HG02870 (cell line): ENCODE measurements around the gene PDLIM4.
A peak's percentile ranks its signal among the peaks of the same experiment; 100 is the strongest.

Experiments used
- ATAC-seq: cut with Tn5 transposase; IDR thresholded peaks from one replicate; pipeline ENCODE4 v1.9.1; 2021; ENCODE audit warnings: mild to moderate bottlenecking, moderate library complexity; ENCODE audit not compliant: unreplicated experiment

Gene PDLIM4, protein sequence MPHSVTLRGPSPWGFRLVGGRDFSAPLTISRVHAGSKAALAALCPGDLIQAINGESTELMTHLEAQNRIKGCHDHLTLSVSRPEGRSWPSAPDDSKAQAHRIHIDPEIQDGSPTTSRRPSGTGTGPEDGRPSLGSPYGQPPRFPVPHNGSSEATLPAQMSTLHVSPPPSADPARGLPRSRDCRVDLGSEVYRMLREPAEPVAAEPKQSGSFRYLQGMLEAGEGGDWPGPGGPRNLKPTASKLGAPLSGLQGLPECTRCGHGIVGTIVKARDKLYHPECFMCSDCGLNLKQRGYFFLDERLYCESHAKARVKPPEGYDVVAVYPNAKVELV

DNA sequence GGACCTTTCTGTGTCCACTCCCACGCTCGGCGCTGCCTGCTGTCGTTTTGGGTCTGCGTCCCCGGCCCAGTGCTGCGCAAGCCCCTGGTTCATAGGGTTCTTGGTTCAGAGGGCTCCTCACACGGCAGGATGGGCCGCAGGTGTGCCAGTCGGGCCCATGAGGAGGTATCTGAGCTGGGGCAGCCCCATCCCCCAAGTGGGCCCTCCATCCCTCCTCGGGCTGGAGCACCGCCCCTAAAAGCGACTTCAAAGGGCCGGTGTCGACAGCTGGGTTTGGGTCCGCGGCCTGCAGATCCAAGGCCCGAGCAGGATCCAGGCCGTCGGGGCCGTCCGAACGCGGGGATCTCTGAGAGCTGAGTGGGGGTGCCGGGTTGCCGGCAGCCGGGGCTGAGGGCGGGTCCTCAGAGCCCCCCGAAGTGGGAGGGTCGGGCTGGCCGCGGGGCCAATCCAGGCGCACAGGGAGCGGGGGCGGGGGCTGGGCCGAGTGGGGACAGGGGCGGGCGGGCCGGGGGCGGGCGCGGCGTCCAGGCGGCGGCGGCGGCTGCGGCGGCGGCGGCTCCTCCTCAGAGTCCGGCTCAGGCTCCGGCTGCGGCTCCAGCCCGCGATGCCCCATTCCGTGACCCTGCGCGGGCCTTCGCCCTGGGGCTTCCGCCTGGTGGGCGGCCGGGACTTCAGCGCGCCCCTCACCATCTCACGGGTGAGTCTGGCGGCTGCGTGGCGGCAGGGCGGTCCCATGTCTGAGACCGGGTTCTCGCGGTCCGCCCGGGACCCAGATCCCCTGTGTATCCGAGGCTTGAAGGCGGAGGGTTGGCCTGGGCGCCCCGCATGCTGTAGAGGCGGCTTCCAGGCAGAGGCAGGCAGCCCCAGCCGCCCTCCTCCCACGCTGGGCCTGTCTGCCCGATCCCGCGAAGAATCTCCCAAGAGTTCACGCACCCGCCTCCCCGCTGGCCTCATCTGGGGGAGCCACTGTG is at the start of gene PDLIM4:
TSS of gene PDLIM4 (plus strand) at position 566 of the 971 bp plus-strand sequence. CDS start at position 605, 39 bp downstream.
- no peak for ATAC-seq

DNA sequence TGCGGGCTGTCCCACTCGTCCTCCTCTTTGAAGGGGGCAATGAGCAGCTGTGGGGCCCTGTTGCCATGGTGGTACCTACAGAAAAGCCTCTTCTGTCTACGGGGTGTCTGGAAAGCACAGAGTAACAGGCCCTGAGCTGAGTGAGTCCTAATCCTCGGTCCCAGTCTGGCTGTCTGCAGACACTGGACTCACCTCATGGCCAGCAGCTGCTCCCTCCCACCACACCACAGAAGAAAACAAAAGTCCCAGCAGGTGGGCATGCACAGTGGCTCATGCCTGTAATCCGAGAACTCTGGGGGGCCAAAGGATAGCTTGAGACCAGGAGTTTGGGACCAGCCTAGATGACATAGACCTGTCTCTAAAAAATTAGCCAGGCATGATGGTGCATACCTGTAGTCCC is 49.7 kb upstream of the PDLIM4 start:
- no peak for ATAC-seq

DNA sequence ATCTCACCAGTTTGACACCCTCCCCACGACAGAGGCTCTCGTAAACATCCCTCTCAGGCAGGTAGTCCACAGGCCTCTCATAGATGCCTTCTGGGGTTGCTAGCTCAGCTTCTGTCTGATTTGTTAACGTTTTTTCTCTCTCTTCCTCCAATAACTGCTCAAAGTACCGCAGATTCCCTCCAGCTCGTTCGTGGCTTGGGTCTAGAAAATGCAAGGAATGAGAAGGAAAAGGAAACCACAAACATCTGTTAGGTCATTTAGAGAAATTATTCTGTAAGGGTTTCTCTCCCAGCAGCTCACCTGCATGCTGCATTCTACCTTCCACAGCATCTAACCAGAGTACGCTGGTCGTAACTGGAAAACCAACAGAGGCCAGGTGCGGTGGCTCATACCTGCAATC is 48.4 kb upstream of the PDLIM4 start:
- no peak for ATAC-seq

DNA sequence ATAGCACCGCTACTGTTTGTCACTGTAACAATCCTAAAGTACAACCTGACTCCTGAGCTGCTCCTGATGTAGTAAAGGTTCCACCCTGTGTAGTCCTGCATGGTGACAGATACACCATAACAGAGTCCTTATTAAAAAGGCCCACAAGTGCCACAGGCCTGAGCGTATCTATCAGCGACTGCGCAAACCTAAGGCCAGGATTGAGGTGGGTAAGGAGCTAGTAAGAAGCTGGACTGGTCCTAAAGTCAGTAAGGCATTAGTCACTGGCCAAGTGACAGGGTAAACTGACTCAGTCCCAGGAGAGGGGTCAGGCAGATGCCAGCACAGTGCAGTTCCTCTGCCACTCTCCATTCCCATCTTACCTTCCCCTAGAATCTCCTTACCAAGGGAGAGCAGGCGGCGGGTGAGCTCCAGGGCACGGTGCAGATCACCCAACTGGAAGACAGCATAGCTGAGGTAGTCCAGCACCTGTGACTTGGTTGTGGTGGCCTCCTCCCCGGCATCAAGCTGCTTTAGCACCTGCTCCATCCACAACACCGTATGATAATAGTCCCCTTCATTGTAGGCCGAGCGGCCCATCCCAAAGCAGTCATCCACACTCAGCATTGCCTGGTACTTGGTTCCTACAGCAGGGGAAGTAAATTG is 47.5 kb upstream of the PDLIM4 start:
- no peak for ATAC-seq

DNA sequence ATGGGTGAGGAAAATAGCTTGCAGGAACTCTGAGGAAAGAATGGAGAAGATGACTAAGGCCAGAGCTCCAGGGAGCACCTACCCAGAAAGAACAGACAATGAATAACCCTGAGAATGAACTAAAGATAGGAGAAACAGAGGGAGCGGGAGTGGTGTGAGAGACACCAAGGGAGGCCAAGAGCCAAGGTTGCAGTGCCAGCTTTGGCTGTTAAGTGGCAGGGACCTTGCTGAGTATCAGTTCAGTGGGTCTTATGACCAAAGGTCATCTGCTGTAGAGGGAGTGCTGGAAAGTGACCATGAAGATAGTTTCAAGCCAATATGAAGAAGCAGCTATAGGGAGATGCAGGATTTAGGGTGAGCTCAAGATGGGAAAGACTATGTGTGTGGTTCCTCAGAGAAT is 46.6 kb upstream of the PDLIM4 start:
- ATAC-seq: no peak

DNA sequence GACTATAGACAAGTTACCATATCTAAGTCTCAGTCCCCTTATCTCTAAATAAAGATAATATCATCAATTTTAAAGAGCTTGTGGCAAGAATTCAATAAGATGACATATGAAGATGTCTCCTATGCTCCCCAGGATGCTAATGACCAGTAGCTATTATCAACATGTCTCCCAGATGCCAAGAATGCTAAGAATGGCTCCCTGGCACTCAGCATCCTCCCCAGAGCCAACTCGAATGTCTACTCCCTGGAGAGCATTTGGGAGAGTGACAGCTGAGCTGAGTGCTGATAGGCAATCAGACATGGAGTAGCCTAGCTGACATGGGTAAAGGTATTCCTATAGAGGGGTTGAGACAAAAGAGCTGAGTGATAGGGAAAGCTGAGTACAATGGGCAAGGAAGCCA is 45.7 kb upstream of the PDLIM4 start:
- no peak for ATAC-seq

DNA sequence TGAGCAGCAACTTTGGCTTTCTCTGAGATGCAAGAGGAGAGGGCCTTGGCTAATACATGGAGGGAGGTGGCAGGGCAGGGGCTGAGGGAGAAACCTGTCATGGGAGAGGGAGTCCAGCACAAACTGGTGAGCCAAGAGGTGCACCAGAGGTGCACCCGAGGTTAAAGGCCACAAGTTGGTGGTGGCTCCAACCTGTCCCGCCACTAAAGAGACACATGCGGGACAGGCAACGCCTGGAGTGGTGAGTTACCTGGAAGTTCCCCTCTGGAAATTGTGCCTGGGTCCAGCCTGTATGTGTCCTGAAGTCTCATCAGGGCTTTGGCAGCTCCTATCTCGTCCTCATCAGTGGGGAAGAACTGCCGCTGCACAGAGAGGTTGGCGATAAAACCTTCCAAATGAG is 43.8 kb upstream of the PDLIM4 start:
- no peak for ATAC-seq

DNA sequence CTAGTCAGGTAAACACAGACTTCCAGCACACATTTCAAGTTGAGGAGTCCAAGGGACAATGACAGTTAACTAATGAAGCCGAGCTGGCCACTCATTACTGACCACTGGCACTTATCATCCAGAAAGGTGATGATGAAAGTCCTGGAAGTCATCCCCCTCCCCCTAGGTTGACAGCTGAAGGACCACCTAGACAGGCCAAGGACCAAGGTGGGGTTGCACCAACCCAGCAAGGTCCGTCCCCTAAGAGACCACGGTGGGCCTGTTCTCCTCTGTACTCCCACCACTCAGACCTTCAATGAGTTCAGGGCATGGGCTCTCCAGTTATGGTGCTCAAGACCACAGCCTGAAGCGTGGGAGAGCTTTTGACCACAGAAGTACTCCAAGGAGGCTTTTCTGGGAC is 43.0 kb upstream of the PDLIM4 start:
- ATAC-seq: no peak

DNA sequence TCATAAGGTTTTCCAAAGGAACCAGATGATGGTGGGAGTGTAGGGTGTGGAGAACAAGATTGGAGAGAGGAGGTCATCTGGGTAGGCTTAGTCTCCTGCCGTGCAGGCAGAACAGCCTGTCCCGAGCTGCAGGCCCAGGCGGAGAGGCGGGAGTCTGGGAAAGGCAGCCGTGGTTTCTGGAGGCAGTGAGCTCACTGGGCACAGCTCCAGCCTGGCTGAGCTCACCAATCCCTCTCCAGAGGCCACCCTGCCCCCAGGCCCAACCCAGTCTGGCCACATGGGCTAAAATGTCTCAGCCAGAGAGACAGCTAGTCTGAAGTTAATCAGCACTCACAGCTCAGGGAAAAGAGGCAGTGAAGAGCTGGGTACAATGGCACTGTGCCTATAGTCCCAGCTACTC is 42.2 kb upstream of the PDLIM4 start:
- no peak for ATAC-seq

DNA sequence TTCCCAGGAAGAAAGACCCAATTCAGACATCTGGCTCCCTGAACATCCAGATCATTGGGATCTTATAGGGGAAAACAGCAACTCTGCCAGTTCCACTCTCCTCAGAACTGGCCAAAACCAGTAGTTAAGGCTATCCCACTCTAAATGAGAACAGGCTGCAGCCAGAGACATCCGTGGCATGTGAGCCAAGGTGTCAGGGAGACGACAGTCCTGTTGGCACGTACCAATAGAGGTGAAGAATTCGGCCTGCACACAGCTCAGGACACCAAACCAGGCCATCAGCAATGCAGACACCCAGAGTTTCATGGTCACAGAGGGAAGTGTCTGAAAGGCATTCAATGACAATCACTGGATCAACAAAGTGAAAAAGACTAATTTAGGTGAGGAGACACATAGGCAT is 39.2 kb upstream of the PDLIM4 start:
- ATAC-seq: no peak

DNA sequence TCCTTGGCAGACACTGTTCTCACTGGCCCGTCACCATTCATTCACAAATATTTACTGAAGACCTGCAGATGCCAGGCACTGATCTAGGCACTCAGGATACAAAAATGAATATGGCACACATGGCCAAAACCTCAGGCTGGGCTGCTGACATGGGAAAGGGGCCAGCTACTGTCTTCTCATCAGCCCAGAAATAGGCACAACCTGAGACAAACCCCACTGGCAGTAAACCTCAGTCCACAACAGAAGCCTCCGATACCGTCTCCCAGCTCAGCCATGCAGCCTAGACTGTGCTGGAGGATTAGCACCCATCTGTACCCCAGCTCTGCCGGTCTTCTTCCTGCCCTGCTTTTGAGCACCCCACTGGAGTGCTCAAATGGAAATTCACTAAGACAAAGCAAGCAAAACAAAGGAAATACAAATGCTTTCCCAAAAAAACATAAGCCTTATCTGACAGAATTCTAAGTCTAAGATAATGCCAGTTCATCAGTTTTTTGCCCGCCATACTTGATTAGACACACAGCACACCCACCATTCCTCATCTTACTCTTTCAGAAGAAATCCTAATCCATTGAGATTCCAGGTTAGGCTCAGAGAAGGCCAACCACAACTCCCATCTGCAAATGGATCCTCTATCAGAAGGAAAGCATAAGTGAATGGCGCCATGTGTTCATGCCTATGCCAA is 38.1 kb upstream of the PDLIM4 start:
- no peak for ATAC-seq

DNA sequence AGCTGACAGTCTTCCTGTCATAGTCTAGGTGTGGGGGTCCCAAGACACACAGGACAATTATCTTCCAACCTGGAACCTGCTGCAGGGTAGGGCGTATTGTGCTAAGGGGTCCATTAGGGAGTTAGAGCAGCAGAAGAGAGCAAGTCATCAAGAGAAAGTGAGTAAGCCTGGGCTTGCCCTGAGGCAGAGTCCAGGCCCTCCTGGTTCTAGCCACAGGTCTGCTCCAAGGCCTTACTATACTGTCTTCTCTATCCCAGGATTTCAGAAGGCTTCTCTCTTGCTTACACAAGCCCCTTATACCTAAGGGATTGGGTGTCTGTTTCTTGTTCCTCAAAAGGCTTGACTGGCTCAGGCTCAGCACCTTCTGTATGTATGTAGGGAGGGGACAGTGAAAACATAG is 37.5 kb upstream of the PDLIM4 start:
- ATAC-seq: no peak

DNA sequence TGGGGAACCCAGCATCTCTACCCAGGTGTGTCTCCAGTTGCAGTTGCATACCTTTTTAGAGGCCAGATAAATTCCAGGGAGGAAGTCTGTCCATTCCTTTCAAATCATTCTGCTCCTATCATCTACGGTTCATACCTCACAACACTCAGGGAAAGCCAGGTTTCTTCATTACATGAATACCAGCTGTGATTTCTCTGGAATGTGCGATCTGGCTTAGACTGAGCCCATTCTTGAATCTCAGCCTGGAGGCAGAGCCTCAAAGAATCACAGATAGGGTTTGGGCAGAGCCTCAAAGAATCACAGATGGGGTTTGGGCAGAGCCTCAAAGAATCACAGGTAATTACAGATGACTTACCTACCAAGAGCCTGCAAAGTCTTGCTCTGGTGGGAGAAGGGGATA is 37.0 kb upstream of the PDLIM4 start:
- ATAC-seq: no peak

DNA sequence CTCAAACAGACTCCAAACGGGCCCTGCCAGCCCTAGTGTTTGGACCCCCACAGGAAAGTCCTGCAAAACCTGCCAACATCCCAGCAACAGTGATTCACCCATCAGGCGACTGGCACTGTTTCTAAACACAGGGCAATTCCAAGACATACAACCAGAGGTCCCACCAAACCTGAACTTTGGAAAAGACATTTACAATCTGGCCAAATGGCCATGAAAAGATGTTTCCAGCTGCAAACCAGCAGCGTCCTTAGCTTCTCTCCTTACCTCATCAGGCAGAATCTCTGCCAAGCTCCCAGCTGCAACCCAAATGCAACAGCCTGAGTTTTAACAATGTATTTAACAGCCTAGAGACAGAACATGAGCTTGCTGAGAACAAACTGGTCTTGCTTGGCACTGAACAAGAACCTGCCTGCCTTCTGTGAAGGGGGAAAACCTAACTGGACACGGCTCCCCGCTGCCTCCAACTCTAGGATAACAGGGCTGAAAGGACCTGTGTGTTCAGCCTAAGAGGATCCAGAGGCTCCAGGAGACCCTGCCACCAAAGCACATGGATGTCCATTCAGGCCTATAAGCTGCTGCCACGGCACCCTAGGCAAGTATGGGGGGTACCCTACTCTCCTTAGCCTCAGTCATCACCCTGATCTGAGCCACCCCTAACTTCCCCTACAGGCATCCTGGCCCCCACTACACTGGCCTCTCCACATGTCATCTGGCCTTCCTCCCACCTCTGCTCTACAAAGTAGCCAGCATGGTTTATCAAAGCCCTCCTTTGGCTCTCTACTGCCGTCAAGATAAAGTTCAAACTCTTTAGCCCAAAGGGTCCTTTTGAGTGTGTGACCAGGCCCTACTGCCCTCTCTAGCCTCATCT is 35.5 kb upstream of the PDLIM4 start:
- ATAC-seq: peak; percentile 19

DNA sequence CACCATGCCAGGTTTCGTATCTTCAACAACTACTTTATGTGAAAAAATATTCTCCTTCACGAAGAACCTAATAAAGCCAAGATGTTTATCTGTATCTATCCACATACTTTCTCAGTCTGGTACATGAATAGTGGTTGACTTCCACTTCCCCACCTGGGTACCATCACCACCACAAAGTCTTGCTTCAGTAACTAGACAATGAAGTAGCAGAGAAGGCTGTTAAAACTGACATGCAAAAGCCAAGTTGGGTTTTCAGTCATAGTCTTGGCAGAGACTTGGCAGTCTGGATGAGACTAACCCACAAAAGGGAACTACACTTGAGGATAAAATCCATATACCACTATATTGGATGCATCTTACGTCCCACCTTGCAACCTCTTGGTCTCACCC is 34.9 kb upstream of the PDLIM4 start:
- peak; percentile 60 for ATAC-seq

DNA sequence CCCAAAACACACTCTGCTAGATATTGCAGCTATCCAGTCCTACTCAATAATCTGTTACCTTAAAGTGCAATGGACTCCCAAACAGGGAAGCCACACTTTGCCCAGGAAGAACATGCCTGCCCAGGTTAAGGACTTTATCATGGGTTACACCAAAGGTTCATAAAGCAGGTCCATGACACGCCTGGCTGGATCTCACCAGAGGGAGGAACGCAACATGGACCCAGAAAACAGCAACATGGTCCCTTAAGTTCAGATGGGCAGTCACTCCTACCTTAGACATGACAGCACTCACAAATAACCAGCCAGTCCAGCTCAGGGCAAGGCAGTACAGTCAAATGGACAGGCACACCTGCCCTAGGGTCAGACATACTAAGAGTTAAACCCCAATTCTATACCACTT is 33.6 kb upstream of the PDLIM4 start:
- no peak for ATAC-seq

DNA sequence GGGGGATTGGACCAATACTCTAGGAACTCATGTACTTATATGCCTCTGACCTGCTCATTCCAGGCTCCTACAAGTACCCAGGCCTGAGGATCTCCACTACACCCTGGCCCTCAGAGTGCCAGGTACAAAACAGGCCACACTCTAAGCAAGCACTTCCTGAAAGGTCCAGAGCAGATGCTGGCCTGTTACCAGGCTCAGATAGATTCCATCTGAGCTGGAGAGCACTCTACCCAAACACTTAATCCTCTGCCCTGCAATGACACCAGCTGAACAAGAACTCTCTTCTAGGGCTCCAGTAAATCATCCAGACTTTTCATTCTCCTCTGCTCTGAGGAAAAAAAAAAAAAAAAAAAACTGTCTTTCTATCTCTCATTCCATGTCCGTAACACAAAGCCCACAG is 32.8 kb upstream of the PDLIM4 start:
- no peak for ATAC-seq

DNA sequence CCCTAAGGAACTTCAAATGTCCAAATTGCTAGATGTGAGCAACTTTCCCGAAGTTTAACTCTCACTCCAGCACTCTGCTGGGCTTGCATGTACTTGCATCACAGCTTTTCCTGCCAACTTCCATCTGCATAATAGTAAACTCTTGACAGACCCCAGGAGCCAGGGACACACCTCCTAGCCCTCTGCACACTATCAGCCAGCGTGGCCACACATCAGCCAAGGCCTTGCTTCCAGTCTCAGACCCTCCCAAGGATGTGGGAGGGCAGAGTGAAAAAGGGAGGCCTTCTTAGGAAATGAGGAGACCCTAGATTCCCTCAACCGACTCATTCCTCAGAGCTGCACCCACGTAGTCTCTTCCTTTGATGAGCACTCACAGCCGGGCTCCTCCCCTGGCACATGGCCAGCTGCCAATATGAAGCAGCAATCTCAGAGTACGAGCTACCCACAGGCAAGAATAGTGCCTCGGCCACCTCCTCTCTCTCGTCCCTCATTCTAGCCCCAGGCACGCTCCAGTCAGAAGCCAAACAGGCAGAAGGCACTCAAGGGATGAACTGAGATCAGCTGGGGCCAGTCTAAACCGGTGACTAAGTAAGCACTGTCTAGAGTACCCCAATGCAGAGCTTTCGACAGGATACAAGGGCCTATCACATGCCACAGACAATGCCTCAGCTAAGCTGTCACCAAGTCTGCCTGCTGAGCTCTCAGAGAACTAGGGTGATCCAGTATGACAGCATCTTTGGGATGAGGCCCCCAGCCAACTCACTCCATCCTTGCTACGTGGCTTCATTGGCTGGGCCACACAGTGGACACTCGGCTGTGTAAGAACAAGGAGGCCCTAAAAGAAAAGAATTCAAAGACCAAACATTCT is 32.1 kb upstream of the PDLIM4 start:
- no peak for ATAC-seq
